Medulla oblongata (tissue), 1 donor: Measurements from ENCODE around the gene CASP4.
A peak's percentile ranks its signal among the peaks of the same experiment; 100 is the strongest.
"Not testable (repeated sequence)": the region's sequence is repeated elsewhere in the genome, so short reads cannot be mapped to it uniquely, and the experiment has no call there.

Experiments
- DNase-seq: peaks from one replicate; pipeline ENCODE4 v3.0.0-alpha.2; 2015; ENCODE audit errors: extremely low spot score

CASP4 gene

DNA sequence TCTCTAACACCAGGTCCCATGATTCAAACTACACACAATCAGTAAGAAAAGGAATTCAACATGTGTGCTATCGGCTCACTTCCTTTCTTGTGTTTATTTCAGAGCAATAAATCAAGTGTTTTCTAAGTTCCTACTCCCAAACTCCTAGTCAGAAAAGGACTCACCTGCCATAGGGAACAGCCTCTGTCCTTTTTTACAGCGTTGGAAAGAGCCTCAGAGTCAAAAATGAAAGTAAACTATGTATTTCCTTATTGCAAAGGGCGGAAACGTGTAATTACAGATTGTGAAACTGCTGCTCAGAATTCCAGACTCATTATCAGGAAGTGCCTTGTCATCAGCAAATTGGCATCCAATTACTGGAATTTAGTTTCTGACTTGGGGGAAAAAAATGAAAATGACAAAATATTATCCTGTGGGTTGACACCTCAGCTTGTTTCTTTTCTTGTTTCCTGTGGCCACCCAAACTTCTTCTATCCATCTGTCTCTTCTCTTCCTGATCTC is at the start of gene CASP4:
TSS of gene CASP4 (minus strand) at position 220 of the 501 bp plus-strand sequence. CDS start at position 171, 49 bp downstream.
- peak; percentile 60 for DNase-seq

DNA sequence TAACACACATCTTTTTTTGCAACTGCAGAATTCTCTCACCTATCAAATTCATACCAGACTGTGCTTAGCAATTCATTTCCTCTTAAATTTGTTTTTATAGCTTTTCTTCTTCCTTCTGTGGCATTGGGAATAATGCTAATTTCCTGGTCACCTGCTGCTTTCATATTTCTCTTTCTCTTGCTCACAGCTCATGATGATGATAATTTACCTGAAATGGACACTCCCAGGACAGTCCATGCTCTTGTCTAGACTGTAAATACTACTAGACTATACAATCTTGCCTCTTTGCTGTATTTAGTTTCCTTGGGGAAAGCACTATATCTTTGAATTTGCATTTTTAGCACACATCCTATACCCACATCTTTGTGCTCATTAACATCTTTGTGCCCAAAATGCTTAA is 39.1 kb upstream of the CASP4 start:
- no peak for DNase-seq

DNA sequence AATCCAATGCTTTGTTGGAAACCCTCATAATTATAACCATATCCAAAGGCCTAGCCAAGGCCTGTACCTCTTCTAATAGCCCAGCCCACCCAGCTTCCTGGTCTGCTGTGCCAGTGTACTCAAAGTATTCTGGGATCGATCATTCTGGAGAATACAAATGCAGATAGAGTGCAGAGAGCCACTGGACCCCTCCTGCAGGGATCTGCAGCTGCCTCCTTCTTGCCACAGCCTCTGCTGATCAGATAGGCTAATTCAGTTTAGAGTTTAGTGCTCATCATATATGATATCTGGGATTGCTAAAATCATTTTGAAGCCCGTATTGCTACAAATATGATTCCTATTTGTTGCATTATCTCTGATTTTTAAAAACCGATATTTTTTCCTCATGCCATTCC is 37.1 kb upstream of the CASP4 start:
- no peak for DNase-seq

DNA sequence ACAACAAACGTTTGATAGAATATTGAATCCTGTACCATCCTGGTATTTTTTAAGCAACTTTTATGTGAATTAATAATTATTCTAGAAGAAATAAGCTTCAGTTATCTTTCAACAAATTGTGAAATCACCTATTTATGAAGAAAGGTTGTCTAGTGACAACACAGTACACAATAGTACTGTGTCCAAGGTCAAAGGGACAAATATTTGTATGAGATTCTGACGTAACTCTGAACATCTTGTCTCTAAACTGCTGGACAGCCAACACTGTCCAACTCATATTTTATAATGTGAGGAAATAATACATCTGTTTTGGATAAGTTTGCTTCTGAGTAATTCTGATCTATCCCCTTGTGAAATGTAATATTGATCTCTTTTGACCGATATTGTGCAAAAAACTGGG is 35.6 kb upstream of the CASP4 start:
- DNase-seq, result no peak

DNA sequence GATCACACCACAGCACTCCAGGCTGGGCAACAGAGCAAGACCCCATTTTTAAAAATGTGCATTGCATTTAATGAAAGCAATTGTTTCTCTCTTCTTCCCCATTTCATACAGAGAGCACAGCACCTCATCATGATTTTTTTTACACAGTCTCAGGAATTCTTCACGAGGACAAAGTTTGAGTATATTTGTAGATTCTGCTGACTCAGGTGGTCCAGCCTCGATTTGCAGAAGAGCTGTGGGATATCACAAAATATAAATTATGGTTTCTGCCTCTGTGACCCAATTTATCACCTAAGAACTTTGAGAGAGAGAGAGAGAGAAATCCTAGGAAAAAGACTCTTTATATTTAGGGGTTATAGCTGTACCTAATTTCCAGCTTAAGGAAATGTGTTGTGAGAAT is 34.8 kb upstream of the CASP4 start:
- DNase-seq, result no peak

DNA sequence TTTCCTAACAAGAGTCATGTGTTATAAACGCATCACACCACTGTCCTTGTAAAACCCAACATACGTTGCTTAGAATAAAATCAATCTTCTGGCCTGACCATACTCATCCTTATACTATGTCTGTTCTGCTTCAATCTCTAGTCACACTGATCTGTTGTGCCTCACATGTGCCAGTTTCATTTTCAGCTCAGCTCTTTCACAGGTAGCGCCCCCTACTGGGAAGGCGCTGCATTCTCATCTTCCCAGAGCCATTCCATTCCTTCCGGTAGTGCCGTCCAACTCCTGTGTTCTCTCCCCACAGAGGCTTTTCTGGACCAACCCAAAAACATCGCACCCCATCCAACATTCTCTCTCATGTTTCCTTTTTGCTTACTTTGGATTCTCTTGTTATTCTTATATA is 32.4 kb upstream of the CASP4 start:
- peak; percentile 23 for DNase-seq

DNA sequence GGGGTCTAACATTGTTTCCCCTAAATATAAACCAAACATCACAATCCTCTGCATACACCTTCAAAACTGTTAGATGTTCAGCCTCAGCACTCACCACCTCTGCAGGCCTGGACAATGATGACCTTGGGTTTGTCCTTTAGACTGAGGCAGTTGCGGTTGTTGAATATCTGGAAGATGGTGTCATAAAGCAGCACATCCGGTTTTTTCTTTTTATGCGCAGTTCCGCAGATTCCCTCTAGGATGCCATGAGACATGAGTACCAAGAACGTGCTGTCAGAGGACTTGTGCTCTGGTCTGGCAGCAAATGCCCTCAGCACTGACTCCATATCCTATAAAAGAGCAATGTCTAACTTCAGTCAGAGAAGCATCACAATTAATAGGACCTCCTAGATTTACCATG is 31.8 kb upstream of the CASP4 start:
- DNase-seq, result no peak

DNA sequence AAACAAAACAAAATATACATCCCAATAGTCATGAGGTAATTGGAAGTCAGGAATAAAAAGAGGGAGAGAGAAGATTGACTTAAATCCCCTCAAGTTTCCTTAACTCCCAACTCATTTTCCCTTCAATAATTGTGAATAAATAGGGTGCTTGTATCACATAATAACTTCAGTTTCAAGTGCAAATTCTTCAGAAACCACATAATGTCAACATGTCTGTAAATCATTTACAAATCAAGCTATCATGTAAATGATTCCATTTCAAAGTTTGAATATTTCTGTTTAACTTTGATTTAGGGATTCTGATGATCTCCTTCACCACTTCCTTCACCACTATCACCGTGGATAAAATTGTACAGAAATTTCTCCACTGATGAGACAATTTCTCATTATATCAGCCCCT is 31.3 kb upstream of the CASP4 start:
- no peak for DNase-seq

DNA sequence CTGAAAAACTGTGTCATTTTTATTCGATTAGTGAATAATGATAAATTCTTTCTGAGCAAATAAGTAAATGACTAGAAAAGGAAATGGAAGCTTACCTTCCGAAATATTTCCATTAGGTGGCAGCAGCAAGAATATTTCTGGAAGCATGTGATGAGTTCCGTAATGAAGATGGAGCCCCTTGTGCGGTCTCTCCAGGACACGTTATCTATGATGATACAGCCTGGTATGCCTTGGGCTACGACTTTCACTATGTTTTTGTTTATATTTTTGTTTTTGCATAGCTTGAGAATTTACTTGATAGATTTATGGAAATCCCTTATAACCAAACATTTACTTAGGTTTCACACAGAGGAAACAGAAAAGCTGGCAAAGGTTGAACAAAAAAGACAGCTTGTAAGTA is 28.9 kb upstream of the CASP4 start:
- no peak for DNase-seq

DNA sequence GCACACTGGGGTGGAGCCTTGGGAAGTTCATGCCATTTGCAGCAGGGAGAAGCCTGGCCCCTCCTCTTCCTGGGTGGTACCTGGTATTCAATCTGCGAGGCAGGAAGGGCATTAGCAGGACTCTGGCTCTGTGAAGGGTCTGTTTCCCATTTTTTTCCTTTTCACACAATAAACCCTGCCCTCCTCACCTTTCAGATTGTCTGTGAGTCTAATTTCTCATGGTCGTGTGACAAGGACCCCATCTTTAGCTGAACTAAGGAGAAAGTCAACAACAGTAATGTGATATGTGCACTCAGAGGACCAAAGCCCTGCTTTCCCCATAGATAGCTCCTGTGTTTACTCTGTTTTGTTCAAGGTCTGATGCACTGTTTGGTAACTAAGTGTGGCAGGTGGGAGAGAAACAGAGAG is 26.6 kb upstream of the CASP4 start:
- DNase-seq, result no peak

DNA sequence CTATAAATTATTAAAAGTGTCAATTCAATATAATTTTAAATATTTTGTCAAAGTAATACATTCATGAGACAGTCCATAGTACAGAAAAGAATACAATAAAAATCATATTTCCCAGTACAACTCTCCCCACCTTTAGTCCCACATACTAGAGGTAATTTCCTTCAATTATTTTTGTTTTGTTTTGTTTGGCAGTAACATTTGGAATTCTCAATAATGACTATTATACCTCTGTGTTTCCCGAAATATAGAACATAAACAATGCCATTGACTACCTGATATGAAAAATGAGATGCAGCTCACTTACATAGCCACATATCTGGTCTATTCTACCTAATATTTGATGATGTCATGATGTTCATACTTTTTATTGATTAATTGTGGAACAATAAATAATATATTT is 24.4 kb upstream of the CASP4 start:
- no peak for DNase-seq

DNA sequence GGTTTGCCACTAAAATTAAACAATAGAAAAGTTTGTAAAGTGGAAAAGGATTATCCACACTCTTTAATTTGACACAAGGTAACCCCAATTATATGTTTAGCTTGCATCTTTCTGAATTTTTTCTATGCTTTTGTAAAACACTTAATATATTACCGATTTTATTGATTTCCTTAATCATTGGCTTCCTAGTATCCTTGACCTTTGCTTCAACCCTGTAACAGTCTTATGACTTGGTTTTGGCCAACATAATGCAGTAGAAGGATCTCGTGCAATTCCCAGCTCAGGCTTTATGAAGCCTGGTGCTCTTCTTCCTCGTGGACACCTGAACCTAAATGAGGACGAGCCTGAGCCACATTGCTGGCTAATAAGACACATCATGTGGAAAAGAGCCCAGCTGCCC is 23.6 kb upstream of the CASP4 start:
- DNase-seq, result no peak

DNA sequence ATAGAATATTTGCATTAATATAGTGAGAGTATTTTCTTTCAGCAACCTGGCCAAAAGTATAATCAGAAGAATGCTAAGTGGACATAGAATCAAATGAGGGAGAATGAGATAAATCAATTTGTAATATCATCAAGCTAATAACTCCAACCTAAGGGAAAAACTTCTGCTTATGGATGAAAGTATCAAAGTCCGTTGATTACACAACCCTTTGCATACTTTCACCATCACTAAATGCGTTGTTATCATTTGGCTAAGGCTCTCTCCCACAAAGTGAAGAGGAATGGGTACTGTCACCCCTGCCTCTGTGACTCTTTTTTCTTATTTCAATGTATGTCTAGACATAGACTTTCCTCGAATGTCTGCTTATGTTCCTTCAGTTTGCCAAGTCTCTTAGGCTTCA is 16.4 kb upstream of the CASP4 start:
- no peak for DNase-seq

DNA sequence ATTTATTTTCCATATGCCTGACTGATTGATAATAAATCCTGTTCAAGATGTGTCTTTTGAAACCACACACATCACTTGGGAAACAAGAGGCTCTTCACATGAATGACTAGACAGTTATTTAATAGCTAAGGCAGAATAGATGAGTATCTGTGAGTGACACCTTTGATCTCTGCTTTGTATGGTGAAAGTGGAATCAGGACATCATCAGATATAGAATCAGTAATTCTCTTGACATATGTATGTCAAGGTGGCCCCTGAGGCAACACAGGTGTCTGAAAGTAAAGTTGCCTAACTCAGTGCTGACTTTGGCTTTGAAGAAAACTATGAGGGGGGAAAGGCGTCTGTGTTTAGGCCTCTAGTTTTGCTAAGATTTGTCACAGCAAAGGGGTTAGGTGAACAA is 11.5 kb upstream of the CASP4 start:
- no peak for DNase-seq

DNA sequence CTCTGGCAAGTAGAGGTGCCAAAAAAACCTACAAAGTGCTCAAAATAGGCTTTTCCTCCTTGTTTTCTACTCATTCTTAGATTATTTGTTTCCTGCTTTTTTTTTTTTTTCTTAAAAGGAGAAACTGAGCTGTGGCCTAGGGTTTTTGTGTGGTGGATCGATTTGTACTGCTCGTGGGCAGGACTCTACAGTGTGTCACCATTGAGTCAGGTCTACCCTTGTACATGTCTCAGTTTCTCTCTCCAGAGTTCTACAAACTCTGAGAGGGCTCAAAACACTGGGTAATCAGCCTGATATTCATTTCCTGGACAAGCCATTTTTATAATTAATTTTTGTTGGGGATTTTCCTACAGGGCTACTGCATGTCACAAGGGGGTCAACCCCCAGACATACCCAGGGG is 5.2 kb upstream of the CASP4 start:
- no peak for DNase-seq

DNA sequence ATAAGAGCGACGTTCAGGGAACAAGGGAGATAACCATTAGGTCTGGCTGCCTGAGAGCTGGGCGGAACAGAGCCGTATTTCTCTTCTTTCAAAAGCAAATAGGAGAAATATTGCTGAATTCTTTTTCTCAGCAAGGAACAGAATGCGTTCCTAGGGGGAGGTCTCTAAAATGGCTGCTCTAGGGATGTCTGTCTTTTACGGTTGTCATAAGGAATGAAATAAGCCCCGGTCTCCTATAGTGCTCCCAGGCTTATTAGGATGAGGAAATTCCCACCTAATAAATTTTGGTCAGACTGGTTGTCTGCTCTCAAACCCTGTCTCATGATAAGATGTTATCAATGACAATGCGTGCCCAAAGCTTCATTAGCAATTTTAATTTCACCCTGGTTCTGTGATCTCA is 4.5 kb upstream of the CASP4 start:
- DNase-seq, result not testable (repeated sequence)

DNA sequence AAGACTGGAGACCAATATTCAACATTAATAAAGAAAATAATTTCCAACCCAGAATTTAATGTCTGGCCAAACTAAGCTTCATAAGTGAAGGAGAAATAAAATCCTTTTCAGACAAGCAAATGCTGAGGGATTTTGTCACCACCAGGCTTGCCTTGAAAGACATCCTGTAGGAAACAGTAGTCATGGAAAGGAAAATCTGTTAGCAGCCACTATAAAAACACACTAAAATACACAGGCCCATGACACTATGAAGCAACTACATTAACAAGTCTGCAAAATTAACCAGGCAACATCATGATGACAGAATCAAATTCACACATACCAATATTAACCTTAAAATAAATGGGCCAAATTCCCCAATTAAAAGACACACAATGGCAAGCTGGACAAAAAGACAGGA is 2.4 kb upstream of the CASP4 start:
- DNase-seq, result no peak

DNA sequence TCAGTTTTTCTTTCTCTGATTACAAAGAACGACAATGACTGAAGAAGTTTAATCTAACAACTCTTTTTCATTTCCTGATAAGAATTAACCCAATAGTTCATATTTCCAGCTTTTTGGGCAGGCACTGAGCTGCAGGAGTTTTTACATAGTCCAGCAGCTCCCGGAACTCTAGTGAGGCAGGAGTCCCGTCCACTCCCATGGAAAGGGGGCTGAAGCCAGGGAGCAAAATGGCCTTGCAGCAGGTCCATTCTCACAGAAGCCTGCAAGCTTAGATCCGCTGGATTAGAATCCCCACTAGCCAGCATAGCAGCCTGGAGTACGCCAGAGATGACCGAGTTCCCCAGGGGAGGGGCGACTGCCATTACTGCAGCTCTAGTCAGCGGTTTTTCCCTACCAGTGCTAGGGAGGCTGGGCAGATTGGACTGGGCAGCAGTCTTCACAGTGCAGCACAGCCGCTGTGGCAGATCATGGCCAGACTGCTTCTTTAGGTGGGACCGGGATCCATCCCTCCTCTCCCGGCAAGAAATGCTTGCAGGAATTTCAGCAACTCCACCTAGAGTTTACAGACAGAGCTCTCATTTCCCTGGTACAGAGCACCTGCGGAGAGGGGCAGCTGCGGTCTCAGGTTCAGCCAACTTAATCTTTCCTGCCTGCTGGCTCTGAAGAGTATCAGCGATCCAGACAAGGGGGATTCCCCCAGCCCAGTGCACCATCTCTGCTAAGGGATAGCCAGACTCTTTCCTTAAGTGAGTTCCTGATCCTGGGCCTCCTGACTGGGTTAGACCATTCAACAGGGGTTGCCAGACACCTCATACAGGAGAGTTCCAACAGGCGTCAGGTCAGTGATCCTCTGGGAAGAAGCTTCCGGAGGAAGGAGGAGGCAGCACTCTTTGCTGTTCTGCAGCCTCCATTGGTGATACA is 742 bp upstream of the CASP4 start:
- DNase-seq, result no peak

DNA sequence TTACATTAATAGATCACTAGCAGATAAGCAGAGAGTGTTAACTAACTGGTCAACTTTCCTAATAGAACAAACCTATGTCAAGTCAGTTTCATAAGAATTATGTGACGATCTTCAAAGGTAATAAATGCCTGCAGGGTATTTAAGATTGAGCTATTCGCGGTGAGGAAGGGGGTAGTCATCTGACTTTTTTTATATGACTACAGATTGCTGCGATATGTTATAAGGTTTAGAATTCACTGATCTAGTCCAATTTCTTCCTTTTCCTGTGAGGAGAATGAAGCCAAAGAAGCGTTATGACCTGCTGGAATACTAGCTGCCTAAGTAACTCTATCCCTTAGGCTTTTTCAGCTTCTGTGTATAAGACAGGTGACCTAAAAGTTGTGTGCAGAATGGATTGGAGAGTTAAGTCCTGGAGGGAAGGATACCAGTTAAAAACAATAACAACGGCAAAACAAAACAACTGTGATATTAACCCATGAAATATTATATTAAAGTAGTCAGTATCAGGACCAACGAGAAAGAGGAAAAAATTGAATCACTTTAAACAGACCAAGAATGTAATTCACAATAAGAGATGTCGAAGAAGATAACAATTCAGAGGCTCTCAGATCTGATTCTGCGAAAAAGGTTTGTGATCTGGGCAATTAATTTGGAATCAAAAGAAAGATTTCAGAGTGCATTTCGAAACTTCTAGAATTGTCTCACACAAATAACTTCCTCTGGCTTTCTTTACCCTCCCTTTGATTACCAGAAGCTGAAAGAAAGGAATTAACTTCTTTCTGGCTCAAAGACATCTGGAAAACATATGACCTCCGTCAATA is 630 bp downstream of the CASP4 start:
- peak; percentile 5 for DNase-seq

DNA sequence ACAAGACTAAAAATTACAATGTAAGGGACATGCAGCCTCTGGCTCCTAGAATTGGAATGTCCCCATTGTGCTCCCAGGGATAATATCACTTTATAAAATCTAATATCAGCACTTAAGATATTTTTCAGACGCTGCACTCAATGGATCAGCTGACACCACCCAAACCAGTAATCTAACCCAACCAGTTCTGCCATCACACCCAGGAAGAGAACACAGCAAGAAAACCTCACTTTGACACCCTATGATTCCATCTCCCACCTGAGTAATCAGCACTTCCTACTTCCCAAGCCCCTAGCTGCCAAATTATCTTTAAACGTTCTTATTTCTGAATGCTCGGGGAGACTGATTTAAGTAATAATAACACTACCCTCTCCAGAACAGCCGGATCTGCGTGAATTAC is 2.6 kb downstream of the CASP4 start:
- no peak for DNase-seq

DNA sequence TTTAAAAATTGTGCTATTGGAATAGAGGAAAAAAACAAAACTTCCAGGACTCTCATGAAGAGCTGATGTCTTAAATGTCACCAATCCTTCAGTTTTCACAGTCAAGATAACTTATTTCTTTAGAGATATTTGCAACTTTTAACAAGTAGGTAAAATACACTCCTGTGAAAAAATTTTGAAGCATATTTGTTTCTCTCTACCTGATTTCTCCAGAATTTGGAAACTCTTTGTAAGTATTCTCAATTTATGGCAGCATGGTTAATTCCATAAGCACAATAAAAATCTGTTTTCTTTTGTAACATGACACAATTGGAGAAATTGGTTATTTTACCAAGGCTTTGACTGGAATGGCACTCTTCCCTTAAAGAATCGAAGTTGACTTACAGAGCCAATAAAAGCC is 4.1 kb downstream of the CASP4 start:
- no peak for DNase-seq

DNA sequence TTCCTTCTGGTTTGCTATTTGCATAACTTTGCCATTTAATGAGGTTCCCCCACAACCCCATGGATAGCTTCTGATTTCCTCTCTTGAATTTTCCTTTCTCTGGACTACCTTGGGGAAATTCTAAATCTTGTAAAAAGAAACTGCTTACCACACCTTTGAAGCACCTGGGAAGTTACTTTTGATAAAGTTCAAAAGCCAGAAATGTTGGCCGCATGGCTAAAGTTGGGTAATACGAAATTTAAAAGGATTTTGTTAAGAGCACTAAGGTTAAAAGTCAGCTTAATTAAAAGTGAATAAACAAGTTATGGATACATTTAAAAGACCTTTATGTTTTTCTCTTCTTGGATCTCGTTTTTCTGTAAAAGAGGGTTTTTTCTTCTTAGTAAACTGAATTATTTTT is 5.5 kb downstream of the CASP4 start:
- no peak for DNase-seq

DNA sequence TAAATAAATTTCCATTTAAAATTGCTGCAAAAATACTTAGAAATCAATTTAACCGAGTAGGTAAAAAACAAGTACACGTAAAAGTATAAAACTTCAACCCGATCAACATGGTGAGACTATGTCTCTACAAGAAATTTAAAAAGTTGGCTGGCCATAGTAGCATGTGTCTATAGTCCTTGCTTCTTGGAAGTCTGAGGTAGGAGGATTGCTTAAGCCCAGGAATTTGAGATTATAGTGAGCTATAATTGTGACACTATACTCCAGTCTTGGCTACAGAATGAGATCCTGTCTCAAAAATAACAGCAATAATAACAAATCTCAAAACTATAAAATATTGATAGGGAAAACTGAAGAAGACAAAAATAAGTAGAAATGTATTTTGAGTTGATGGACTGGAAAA is 11.1 kb downstream of the CASP4 start:
- DNase-seq, result no peak
